Hypothalamus (tissue), 51 donors: ENCODE measurements around the gene SESN3.
"Not testable (repeated sequence)": the region's sequence is repeated elsewhere in the genome, so short reads cannot be mapped to it uniquely, and the experiment has no call there.

Source experiments
- DNase-seq, 51 donors: peaks; one replicate each; lab custom pipeline; 2025; lab: John Stamatoyannopoulos, UW

The SESN3 gene

GRCh38 chr11:95253141-95253540 lies 22.1 kb upstream of the SESN3 start:
- peak in 1 of 51 donors; percentile 58 for DNase-seq

GRCh38 chr11:95252586-95252985 lies 21.6 kb upstream of the SESN3 start:
- peak in 1 of 51 donors; percentile 48 for DNase-seq

GRCh38 chr11:95251896-95252295 lies 20.9 kb upstream of the SESN3 start:
- not testable (repeated sequence) for DNase-seq

- no peak for DNase-seq
Measured at GRCh38 chr11:95248666-95249467, 17.9 kb upstream of the SESN3 start.

- DNase-seq, result no peak
Measured at GRCh38 chr11:95247883-95248282, 16.9 kb upstream of the SESN3 start.

- no peak for DNase-seq
Measured at GRCh38 chr11:95247127-95247684, 16.2 kb upstream of the SESN3 start.

- DNase-seq, result no peak
Measured at GRCh38 chr11:95245581-95245980, 14.6 kb upstream of the SESN3 start.

- no peak for DNase-seq
Measured at GRCh38 chr11:95245038-95245437, 14.0 kb upstream of the SESN3 start.

- no peak for DNase-seq
Measured at GRCh38 chr11:95243673-95244072, 12.7 kb upstream of the SESN3 start.

GRCh38 chr11:95242845-95243605 lies 12.0 kb upstream of the SESN3 start:
- no peak for DNase-seq

- DNase-seq, result no peak
Measured at GRCh38 chr11:95242091-95242844, 11.3 kb upstream of the SESN3 start.

GRCh38 chr11:95241681-95242081 lies 10.7 kb upstream of the SESN3 start:
- DNase-seq, result no peak

GRCh38 chr11:95239871-95240649 lies 9.1 kb upstream of the SESN3 start:
- no peak for DNase-seq

- DNase-seq, result no peak
Measured at GRCh38 chr11:95232666-95233065, 1.7 kb upstream of the SESN3 start.

GRCh38 chr11:95231881-95232605 lies 1.0 kb upstream of the SESN3 start:
- DNase-seq, result peak; percentile 13 to 91 (median 66)

- peak in 1 of 51 donors; percentile 70 for DNase-seq
Measured at GRCh38 chr11:95230810-95231126, 234 bp downstream of the SESN3 start.

- DNase-seq, result peak in 35 of 51 donors; percentile 7 to 79 (median 43)
Measured at GRCh38 chr11:95229993-95230809, 801 bp downstream of the SESN3 start.

GRCh38 chr11:95229199-95229992 lies 1.6 kb downstream of the SESN3 start:
- peak in 3 of 51 donors; percentile 3 to 75 (median 8) for DNase-seq
